Activated gamma-delta T cell (primary cell): ENCODE measurements around the gene SLC5A10.

Experiments
- DNase-seq: peaks from one replicate; lab custom pipeline; 2025; lab: John Stamatoyannopoulos, UW

The SLC5A10 gene

GRCh38 chr17:18964550-18964949 lies 12.6 kb downstream of the SLC5A10 start:
- no peak for DNase-seq

GRCh38 chr17:18965530-18966236 lies 13.7 kb downstream of the SLC5A10 start:
- DNase-seq = no peak

- DNase-seq = no peak
Measured at GRCh38 chr17:18966831-18967624, 15.1 kb downstream of the SLC5A10 start.

- DNase-seq = no peak
Measured at GRCh38 chr17:18967916-18968315, 16.0 kb downstream of the SLC5A10 start.

- no peak for DNase-seq
Measured at GRCh38 chr17:18968345-18968744, 16.4 kb downstream of the SLC5A10 start.

GRCh38 chr17:18968945-18969887 lies 17.3 kb downstream of the SLC5A10 start:
- no peak for DNase-seq

GRCh38 chr17:18970582-18971480 lies 18.9 kb downstream of the SLC5A10 start:
- DNase-seq = no peak

- no peak for DNase-seq
Measured at GRCh38 chr17:18971801-18972200, 19.8 kb downstream of the SLC5A10 start.

GRCh38 chr17:18974407-18975149 lies 22.6 kb downstream of the SLC5A10 start:
- DNase-seq = no peak

- DNase-seq = no peak
Measured at GRCh38 chr17:18975597-18975996, 23.6 kb downstream of the SLC5A10 start.

GRCh38 chr17:18976201-18976600 lies 24.2 kb downstream of the SLC5A10 start:
- no peak for DNase-seq

- no peak for DNase-seq
Measured at GRCh38 chr17:18977021-18977420, 25.1 kb downstream of the SLC5A10 start.

GRCh38 chr17:18977646-18978045 lies 25.7 kb downstream of the SLC5A10 start:
- DNase-seq = no peak

- DNase-seq = no peak
Measured at GRCh38 chr17:18978050-18978449, 26.1 kb downstream of the SLC5A10 start.

- DNase-seq = no peak
Measured at GRCh38 chr17:18978655-18979054, 26.7 kb downstream of the SLC5A10 start.

- DNase-seq = no peak
Measured at GRCh38 chr17:18980682-18981334, 28.8 kb downstream of the SLC5A10 start.

GRCh38 chr17:18981335-18981641 lies 29.3 kb downstream of the SLC5A10 start:
- DNase-seq = no peak

GRCh38 chr17:18981642-18982424 lies 29.9 kb downstream of the SLC5A10 start:
- no peak for DNase-seq
